Lower lobe of right lung (tissue), 2 donors: ENCODE results near the gene CDT1. TPM values are rescaled to one million over a fixed set of nuclear protein-coding genes. Genes with fewer than 3 reads are reported as not detected.
"Not testable (repeated sequence)": the region's sequence is repeated elsewhere in the genome, so short reads cannot be mapped to it uniquely, and the experiment has no call there.

Source experiments
- ATAC-seq, 2 donors: fragments of 200-7000 bp; cut with Tn5 transposase; one replicate each; pipeline ENCODE4 v1.9.1; 2020 to 2022; ENCODE audit warnings: mild to moderate bottlenecking in 2 of 2, moderate library complexity in 2 of 2
- DNase-seq: peaks from one replicate; pipeline ENCODE4 v3.0.0-alpha.2; 2020
- H3K27ac ChIP-seq: fragments of 200-600 bp; one replicate; pipeline ENCODE4 v1.8.0; 2022
- H3K27me3 ChIP-seq: fragments of 200-600 bp; one replicate; pipeline ENCODE4 v1.8.0; 2022; ENCODE audit warnings: low read depth
- H3K36me3 ChIP-seq: fragments of 200-600 bp; one replicate; pipeline ENCODE4 v1.8.0; 2022; ENCODE audit warnings: mild to moderate bottlenecking
- H3K4me1 ChIP-seq: fragments of 200-600 bp; one replicate; pipeline ENCODE4 v1.8.0; 2022
- H3K4me3 ChIP-seq: fragments of 200-600 bp; one replicate; pipeline ENCODE4 v1.8.0; 2022; ENCODE audit warnings: mild to moderate bottlenecking
- H3K9me3 ChIP-seq: fragments of 200-600 bp; one replicate; pipeline ENCODE4 v1.8.0; 2022
- intact Hi-C: fragments of 100-400 bp; cut with DNase I; formaldehyde crosslinking; loops from one replicate; pipeline ENCODE4 v1.11.0; 2022
- total RNA-seq: library from RNA; stranded (reverse); fragmentation: NEBNext Ultra II Directional; extraction: Animal tissue kit (Norgen Biotek cat#: 25700); gene quantifications from one replicate; pipeline ENCODE4 v1.2.1, GENCODE V29; 2021
- TF ChIP-seq, protein P1 (sequence below): fragments of 200-600 bp; IDR thresholded peaks from one replicate; pipeline ENCODE4 v1.8.0; 2022; ENCODE audit warnings: antibody characterized with exemption, mild to moderate bottlenecking
- donor health status: DM: no; HTN: yes; CAD: no; lungs with severe emphysema.

CDT1 gene
- total RNA-seq, 1 donor from 2014 or later: 3.5 TPM

- DNase-seq: peak; percentile 82
- peak overlapping the region; percentile 32 for H3K4me3 ChIP-seq
These were observed 33.8 kb upstream of the CDT1 start for GRCh38 chr16:88769617-88770460.

GRCh38 chr16:88770461-88771293 is 32.9 kb upstream of the CDT1 start:
- Histone ChIP-seq H3K27me3 (no peaks in the 10 kb centered on the region), H3K9me3 (no peaks in the 10 kb centered on the region), H3K4me3 (peak overlapping the region; percentile 32), H3K4me1 (peaks cover 85% of the 10 kb centered on the region), H3K36me3 (peaks cover 6% of the 10 kb centered on the region), H3K27ac (peak overlapping the region; percentile 77)
- ATAC-seq (peak; percentile 71 to 77), DNase-seq (peak; percentile 87)
- TF ChIP-seq, protein P1, sequence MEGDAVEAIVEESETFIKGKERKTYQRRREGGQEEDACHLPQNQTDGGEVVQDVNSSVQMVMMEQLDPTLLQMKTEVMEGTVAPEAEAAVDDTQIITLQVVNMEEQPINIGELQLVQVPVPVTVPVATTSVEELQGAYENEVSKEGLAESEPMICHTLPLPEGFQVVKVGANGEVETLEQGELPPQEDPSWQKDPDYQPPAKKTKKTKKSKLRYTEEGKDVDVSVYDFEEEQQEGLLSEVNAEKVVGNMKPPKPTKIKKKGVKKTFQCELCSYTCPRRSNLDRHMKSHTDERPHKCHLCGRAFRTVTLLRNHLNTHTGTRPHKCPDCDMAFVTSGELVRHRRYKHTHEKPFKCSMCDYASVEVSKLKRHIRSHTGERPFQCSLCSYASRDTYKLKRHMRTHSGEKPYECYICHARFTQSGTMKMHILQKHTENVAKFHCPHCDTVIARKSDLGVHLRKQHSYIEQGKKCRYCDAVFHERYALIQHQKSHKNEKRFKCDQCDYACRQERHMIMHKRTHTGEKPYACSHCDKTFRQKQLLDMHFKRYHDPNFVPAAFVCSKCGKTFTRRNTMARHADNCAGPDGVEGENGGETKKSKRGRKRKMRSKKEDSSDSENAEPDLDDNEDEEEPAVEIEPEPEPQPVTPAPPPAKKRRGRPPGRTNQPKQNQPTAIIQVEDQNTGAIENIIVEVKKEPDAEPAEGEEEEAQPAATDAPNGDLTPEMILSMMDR: no peak
- intact Hi-C loops: no loop called here

More at GRCh38 chr16:88769617-88770460, 33.8 kb upstream of the CDT1 start:
- ATAC-seq: peak; percentile 64 to 68
- peaks cover 6% of the 10 kb centered on the region for H3K36me3 ChIP-seq
- no peaks in the 10 kb centered on the region for H3K27me3 ChIP-seq
- TF ChIP-seq, protein P1: no peak
- no peaks in the 10 kb centered on the region for H3K9me3 ChIP-seq
- intact Hi-C loops: no loop called here
- peak overlapping the region; percentile 77 for H3K27ac ChIP-seq
- peaks cover 89% of the 10 kb centered on the region for H3K4me1 ChIP-seq

DNA sequence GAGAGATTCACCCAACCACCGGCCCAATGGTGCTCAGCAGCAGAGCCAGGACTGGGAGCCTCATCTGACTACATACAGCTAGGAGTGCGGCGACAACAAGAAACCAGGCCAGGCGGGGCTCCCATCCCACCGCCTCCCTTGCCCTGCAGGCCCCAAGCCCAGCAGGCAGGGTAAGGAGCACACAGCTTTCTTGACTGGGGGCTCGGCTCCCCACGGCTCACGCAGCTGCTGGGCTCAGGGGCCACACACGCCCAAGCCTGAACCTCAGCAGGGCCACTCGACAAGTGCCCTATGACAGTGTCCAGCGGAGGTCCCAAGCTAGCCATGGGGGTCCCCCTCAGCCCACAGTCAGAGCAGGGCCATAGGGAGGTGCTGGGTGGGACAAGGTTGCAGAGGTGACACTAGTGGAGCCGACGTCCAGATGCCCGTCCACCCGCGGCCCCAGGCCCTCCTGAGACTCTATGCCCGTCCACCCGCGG is 32.3 kb upstream of the CDT1 start:
- Histone ChIP-seq H3K27ac (peak overlapping the region; percentile 77), H3K27me3 (no peaks in the 10 kb centered on the region), H3K4me1 (peaks cover 86% of the 10 kb centered on the region), H3K9me3 (no peaks in the 10 kb centered on the region), H3K36me3 (peaks cover under 1% of the 10 kb centered on the region), H3K4me3 (peak overlapping the region; percentile 32)
- intact Hi-C loops: no loop called here
- DNase-seq: no peak
- no peak for ATAC-seq
- TF ChIP-seq, protein P1: no peak

DNA sequence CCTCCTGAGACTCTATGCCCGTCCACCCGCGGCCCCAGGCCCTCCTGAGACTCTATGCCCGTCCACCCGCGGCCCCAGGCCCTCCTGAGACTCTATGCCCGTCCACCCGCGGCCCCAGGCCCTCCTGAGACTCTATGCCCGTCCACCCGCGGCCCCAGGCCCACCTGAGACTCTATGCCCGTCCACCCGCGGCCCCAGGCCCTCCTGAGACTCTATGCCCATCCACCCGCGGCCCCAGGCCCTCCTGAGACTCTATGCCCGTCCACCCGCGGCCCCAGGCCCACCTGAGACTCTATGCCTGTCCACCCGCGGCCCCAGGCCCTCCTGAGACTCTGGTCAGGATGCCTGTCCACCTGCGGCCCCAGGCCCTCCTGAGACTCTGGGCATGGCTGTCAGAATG is 31.8 kb upstream of the CDT1 start:
- DNase-seq, H3K4me3 ChIP-seq, ATAC-seq, H3K36me3 ChIP-seq, H3K27ac ChIP-seq, H3K9me3 ChIP-seq, intact Hi-C loops, H3K27me3 ChIP-seq: not testable (repeated sequence)
- peaks cover 87% of the 10 kb centered on the region for H3K4me1 ChIP-seq

DNA sequence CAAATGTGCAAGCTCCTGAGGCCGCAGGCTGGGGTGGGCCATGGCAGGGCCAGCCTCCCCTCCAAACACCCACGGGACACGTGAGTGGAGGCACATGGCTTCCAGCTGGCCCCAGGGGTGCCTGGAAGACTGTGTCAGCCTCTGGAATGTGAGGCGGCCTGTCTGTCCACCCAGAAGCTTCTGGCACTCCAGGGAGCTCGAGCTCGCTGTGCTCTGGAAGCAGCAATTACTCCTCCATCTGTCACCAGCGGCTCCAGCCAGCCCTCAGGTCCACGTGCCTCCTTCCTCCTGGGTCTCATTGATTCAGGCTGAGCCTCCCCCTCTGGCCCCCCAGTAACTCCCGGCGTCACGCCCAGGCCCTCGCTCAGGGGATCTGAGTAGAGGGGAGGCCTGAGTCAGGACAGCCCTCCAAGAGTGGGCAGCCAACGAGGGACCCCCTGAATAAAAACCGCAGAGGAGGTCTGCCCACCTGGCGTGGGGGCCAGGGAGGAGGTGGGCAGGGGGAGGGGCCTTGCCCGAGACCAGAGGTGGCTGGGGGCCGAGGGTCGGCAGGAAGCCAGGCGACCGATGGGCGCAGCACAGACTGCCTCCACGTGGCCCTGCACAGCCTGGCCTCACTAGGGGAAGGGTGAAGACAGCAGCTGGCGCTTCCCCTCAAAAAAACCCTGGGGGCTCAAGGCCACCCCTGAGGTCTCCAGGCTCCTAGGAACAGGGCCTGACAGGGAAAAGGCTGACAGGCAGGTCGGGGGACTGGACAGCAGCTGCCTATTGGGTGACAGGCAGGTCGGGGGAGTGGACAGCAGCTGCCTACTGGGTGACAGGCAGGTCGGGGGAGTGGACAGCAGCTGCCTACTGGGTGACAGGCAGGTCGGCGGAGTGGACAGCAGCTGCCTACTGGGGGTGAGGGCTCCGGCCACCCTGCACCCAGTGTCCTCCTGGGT is 30.4 kb upstream of the CDT1 start:
- Histone ChIP-seq H3K36me3 (peaks cover 7% of the 10 kb centered on the region), H3K4me3 (peak overlapping the region; percentile 21), H3K9me3 (no peaks in the 10 kb centered on the region), H3K27me3 (no peaks in the 10 kb centered on the region), H3K4me1 (peaks cover 75% of the 10 kb centered on the region), H3K27ac (peak overlapping the region; percentile 56)
- intact Hi-C loops: no loop called here
- peak; percentile 1 to 6 for ATAC-seq
- TF ChIP-seq, protein P1: no peak
- DNase-seq: peak; percentile 47
